RWPE1 (cell line): ENCODE data around the gene TMEM52.

Source experiments
- CTCF ChIA-PET: fragments of 350-600 bp; sonication (Branson Sonifier 250); formaldehyde crosslinking; extraction: SDS; loops from one replicate; lab custom pipeline; 2021; lab: Yijun Ruan, JAX
- POLR2A ChIA-PET: fragments of 400-600 bp; formaldehyde crosslinking; extraction: SDS; loops from one replicate; lab custom pipeline; 2020; ENCODE audit warnings: antibody characterized with exemption; ENCODE audit not compliant: low non-redundant PET; lab: Yijun Ruan, JAX
- DNase-seq: peaks from one replicate; pipeline ENCODE4 v3.0.0; 2012; ENCODE audit warnings: low spot score
- H3K27ac ChIP-seq: fragments of 450-650 bp; 2 replicates; pipeline ENCODE4 v1.5.1; 2017
- TF ChIP-seq, protein P1 (sequence below): fragments of 450-650 bp; conservative IDR thresholded peaks from 2 replicates; pipeline ENCODE4 v1.5.1; 2017; ENCODE audit warnings: low read depth, mild to moderate bottlenecking

Gene TMEM52

DNA sequence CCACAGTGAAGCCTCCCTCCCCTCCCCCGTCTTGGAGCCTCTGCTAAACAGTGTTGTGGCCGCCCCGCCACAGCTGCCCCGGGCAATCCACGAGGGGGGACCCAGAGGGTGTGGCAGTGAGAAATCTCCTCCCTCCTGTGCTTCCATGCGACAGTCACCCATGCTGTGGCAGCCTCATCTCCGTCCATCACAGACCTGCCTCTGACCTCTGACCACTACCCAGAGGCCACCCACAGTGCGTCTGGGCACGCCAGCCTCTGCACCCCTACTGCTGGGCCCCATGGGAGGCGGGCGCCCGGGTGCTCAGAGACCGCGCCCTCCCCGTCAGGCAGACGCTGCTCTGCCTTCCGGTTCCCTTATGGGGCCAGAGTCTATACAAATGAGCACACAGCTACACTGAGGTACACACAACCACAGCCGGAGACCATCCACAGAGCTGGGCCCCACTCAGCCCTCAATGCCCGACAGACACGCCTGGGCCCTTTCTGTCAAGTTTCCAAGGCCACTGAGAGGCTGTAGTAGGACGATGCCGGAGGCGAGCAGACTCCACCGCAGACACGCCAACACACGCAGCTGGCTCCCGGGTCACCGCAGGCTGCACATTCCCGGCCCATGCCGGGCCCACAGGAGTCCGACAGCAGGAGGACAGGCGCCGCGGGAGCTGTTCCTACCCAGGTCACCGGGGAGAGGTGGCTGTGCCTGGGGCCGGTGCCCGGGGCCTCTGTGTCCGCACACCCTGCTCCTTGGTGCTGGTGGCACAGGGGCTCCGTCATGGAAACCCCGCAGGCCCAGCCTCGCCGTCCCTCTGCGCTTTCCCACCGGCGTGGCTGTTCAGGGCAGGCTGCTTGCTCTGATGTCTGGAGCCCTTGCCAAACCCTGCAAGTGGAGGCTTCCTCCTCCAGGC lies 23.9 kb upstream of the TMEM52 start:
- POLR2A ChIA-PET, result interaction anchor here (0.5 to 0.6 kb wide), 2 partner anchors 10 to 1001 kb away, joined by 3 to 6 read pairs; no protein-coding TSS in a partner anchor
- no peak overlapping the region for H3K27ac ChIP-seq

DNA sequence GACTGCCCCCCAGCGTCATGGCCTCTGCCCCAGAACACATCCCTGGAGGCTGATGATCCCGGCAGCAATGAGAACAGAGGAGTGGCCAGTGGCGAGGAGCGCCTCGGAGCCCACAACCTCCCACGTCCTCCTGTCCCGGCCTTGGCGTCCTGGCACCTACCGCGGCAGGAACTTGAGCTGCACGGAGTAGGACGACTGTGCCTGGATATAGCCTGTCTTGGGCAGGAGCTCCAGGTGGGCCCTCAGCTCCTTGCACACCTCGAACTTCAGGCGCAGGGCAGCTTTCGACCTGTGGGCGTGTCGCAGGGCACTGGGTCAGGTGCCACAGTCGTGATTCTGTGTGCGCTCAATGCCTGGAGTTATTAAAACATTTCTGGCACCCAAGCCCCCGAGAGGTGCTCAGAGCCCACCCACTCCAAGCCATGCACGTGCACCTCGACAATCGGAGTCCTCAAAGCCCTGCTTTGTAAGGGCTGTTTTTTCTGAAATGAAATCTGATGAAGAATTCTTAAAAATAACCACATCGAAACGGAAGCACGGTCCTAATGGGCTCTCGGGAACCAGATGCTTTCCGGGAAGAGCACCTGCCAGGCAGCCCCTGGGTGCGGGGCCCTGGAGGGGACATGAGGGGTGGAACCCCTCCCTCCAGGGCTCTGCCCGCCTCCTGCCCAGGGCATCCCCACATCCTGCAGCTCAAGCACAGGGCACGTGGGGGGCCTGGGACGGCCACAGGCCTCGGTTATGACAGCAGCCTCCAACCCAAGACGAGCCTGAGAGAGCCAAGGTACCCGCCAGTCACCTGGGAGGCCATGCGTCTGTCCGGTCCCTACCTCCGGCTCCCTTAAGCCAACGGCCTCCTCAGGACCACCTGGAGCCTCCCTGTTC lies 23.0 kb upstream of the TMEM52 start:
- CTCF ChIA-PET, result interaction anchor here (0.6 to 4.2 kb wide), 4 partner anchors 37 to 232 kb away, joined by 4 to 27 read pairs (median 6); no protein-coding TSS in a partner anchor
- TF ChIP-seq, protein P1, sequence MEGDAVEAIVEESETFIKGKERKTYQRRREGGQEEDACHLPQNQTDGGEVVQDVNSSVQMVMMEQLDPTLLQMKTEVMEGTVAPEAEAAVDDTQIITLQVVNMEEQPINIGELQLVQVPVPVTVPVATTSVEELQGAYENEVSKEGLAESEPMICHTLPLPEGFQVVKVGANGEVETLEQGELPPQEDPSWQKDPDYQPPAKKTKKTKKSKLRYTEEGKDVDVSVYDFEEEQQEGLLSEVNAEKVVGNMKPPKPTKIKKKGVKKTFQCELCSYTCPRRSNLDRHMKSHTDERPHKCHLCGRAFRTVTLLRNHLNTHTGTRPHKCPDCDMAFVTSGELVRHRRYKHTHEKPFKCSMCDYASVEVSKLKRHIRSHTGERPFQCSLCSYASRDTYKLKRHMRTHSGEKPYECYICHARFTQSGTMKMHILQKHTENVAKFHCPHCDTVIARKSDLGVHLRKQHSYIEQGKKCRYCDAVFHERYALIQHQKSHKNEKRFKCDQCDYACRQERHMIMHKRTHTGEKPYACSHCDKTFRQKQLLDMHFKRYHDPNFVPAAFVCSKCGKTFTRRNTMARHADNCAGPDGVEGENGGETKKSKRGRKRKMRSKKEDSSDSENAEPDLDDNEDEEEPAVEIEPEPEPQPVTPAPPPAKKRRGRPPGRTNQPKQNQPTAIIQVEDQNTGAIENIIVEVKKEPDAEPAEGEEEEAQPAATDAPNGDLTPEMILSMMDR, result no peak
- H3K27ac ChIP-seq, result no peak overlapping the region
- DNase-seq, result no peak
- POLR2A ChIA-PET, result interaction anchor here (0.5 kb wide), 1 partner anchor 1000 kb away, joined by 3 read pairs; no protein-coding TSS in a partner anchor

More for the DNA sequence above, 23.9 kb upstream of the TMEM52 start:
- CTCF ChIA-PET, result interaction anchor here (0.5 to 4.2 kb wide), 8 partner anchors 12 to 231 kb away, joined by 3 to 27 read pairs (median 4); partner anchors contain the start of gene PRKCZ
- no peak for DNase-seq
- TF ChIP-seq, protein P1, result no peak

DNA sequence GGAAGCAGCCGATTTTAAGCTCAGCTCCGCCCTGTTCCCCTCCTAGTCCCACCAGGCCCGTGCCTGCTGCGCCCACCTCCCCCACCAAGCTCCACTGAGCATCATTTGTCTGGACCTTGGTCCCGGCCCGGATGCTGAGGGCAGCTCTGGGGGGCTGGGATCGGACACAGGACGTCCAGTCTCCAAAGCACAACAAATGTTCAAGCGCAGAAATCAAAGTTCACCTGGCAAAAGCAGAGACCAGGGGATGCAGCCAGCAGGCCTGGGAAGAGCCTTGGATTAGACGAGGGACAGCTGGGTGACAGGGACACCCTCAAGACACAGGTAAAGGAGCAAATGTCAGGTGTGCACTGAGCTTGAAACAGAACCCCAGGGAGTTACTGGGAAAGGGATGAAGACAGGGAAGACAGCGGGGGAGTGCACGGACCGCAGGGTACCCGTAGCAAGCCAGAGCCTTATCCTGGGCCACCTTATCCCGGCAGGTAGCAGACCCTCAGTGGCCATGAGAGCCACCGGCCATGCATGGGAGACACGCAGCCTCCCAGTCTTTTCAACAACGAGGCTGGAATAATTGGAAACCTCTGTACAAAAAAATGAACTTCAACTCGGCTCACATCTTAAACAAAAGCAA lies 22.2 kb upstream of the TMEM52 start:
- H3K27ac ChIP-seq, result no peak overlapping the region
- POLR2A ChIA-PET, result no interaction called here
- TF ChIP-seq, protein P1, result no peak
- CTCF ChIA-PET, result interaction anchor here (1.2 kb wide), 1 partner anchor 103 kb away, joined by 6 read pairs; no protein-coding TSS in a partner anchor
- no peak for DNase-seq

DNA sequence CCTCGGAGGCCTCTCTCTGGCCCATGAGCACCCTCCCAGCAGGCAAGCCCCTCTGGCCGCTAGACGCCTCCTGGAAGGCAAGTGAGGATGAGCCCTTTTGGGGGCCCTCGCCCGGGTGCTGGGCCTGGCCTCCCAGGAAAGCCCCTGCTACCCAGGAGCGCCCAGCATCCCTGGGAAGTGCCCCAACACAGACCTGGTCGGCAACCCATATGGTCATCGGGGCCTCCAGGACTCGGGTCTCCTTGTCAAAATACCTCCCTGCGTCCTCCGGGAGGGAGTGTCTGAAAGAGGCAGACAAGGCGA lies 21.0 kb upstream of the TMEM52 start:
- TF ChIP-seq, protein P1, result no peak
- ChIA-PET POLR2A (no interaction called here), CTCF (no interaction called here)
- DNase-seq, result no peak
- H3K27ac ChIP-seq, result no peak overlapping the region

DNA sequence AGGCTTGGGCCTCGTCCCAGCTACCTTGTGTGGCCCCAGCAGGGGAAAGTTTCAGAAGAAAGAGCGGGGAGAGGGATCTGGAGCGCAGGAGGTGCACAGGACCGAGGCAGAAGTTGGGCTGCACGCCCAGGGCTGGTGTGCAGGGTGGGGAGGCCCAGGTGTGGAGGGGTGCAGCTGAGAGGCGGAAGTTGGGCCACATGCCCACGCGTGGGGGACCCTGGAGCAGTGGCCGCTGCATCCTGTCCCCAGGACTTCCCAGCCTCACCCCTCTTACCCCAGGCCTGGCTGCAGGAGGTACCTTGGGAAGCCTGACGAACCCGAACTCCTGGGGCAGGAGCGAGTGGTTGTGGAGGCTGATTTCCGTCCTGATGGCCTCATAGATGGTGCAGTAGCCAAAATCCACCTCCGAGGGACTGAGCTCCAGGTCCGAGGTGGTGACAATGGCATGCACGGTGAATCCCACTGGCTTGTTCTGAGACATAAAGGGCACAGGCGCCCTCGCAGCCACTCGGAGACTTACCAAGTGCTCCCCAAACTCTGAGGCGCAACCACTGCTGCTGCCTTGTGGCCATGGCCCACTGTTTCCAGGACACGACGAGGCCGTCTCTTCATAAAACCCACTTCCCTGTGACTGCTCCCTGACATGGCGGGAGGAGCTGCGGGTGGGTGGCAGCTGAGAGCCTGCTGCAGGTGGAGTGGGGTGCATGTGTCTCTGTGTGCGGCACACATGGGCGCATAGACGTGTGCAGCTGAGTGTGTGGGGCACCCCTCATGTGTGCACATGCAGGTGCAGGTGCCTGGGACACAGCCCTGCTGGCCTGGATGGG lies 20.4 kb upstream of the TMEM52 start:
- CTCF ChIA-PET, result interaction anchor here (0.9 kb wide), 1 partner anchor 105 kb away, joined by 4 read pairs; no protein-coding TSS in a partner anchor
- no peak for DNase-seq
- no peak overlapping the region for H3K27ac ChIP-seq
- TF ChIP-seq, protein P1, result no peak
- POLR2A ChIA-PET, result no interaction called here
